HepG2 (cell line): ENCODE data around the gene DHRS13. TPM values are rescaled to one million over a fixed set of nuclear protein-coding genes. Genes with fewer than 3 reads are reported as not detected.

ENCODE experiments used
- HOXA5 ChIP-seq: sonication (generic); formaldehyde crosslinking; IDR thresholded peaks from 2 replicates; pipeline ENCODE4 v1.4.0; 2020; ENCODE audit warnings: missing genetic modification reagents
- POLR2G ChIP-seq: fragments of 200-400 bp; formaldehyde crosslinking; IDR thresholded peaks from 2 replicates; pipeline ENCODE4 v1.6.1; 2018; ENCODE audit warnings: mild to moderate bottlenecking, low read depth, low read length, moderate library complexity
- REST ChIP-seq, 2 experiments: IDR thresholded peaks; 2 replicates each; pipeline ENCODE4 v1.6.1; 2011 to 2012; ENCODE audit warnings: low read length in 2 of 2, borderline replicate concordance in 1 of 2, low read depth in 1 of 2, mild to moderate bottlenecking in 1 of 2, moderate library complexity in 1 of 2
- SATB2 ChIP-seq: sonication (generic); formaldehyde crosslinking; IDR thresholded peaks from 2 replicates; pipeline ENCODE4 v1.5.0; 2020; ENCODE audit warnings: missing genetic modification reagents
- TGIF2 ChIP-seq: IDR thresholded peaks from 2 replicates; pipeline ENCODE4 v1.6.1; 2016; ENCODE audit warnings: control low read depth, missing compliant biosample characterization
- ZFP36 ChIP-seq: fragments of 150-350 bp; IDR thresholded peaks from 2 replicates; pipeline ENCODE4 v1.6.1; 2018; ENCODE audit warnings: borderline replicate concordance, low read length, low read depth; ENCODE audit not compliant: partially characterized antibody
- ZNF143 ChIP-seq: sonication (generic); formaldehyde crosslinking; IDR thresholded peaks from 2 replicates; pipeline ENCODE4 v1.4.0; 2020; ENCODE audit warnings: missing genetic modification reagents
- ZNF414 ChIP-seq: sonication (generic); formaldehyde crosslinking; IDR thresholded peaks from 2 replicates; pipeline ENCODE4 v1.5.0; 2020; ENCODE audit warnings: missing genetic modification reagents
- ZNF576 ChIP-seq: sonication (generic); formaldehyde crosslinking; IDR thresholded peaks from 2 replicates; pipeline ENCODE4 v1.4.0; 2020; ENCODE audit warnings: mild to moderate bottlenecking, missing genetic modification reagents
- ZNF652 ChIP-seq: IDR thresholded peaks from 2 replicates; pipeline ENCODE4 v1.6.1; 2016; ENCODE audit warnings: low read depth, borderline replicate concordance
- polyA plus RNA-seq, 8 experiments: library from polyadenylated mRNA; depleted of rRNA in 3 of 8; stranded (reverse) in 7 of 8; unstranded in 1 of 8; fragments of >200 nt; fragmentation: Illumina TruSeq in 4 of 8; extraction: Trizol in 4 of 8; gene quantifications; 2 replicates each; pipeline versions ENCODE4 v1.2.1 to v1.2.3, GENCODE V29; 2011 to 2016; ENCODE audit warnings: low read depth in 4 of 8, missing spikeins in 1 of 8, mixed read lengths in 1 of 8; ENCODE audit not compliant: insufficient read depth in 1 of 8
- total RNA-seq, 5 experiments: library from RNA; depleted of rRNA; stranded (reverse); fragments of >200 nt; fragmentation: Illumina TruSeq; extraction: Trizol; gene quantifications; 2 replicates each; pipeline ENCODE4 v1.2.3, GENCODE V29; 2016; ENCODE audit warnings: low read depth in 1 of 5

The DHRS13 gene
- total and polyA plus RNA-seq, 2 of the 13 experiments (the other 11 are each of a cell fraction or from before 2014, with no cell fraction given), result 11.8 to 12.6 TPM

GRCh38 chr17:28897769-28898526 lies 4.9 kb downstream of the DHRS13 start (continued):
- no peak; a peak in 1 of 4 replicates for TF ChIP-seq REST (IDR thresholded peaks at IDR 0.05; ENCODE audit: borderline replicate concordance in 1 of 2, low read depth in 1 of 2, low read length in 2 of 2)
- 0 out of 2 replicates have a peak, but pooled peaks have one; percentile 16 for TF ChIP-seq ZNF143 (CRISPR knock-in tag)
- no peak for TF ChIP-seq ZNF652
- TF ChIP-seq POLR2G, result peak; percentile 20; the same call in 1 of the 2 replicates
- TF ChIP-seq ZNF576 (CRISPR knock-in tag), result no peak
- 0 out of 2 replicates have a peak, but pooled peaks have one; percentile 36 for TF ChIP-seq HOXA5 (CRISPR knock-in tag)
- 0 out of 2 replicates have a peak, but pooled peaks have one; percentile 12 for TF ChIP-seq SATB2 (CRISPR knock-in tag)
- no peak for TF ChIP-seq ZNF414
- TF ChIP-seq ZFP36, result no peak
- TF ChIP-seq TGIF2, result peak; percentile 10; the same call in 1 of the 2 replicates
